ENCODE results near the gene CCDC85B.

Gene CCDC85B

DNA sequence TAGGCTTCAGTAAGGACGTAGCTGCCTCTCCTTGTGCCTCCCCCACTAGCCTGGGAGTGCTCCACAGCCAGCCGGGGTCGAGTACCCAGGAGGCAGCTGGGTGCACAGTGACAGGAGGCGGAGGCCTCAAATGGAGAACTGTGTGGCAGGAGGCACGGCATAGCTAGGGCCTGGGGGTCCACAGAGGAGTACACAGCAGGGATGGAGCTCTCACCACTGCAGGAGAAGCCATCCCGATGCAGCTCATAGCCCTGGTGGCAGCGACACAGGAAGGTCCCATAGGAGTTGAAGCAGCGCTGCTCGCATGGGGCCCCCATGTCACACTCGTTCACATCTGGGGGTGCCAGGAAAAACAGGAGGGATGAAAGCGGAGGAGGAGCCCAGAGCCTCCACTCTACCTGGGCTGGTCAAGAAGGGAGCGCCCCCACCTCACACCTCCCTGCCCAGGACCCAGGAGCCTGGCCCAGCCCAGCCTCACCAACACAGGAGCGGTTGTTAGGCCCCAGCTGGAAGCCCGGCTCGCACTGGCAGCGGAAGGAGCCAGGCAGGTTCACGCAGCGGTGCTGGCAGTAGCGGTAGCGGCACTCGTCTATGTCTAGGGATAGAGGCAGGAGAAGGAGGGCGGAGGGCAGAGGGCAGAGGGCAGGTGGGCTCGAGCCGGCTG is 20.7 kb upstream of the CCDC85B start:
- DNase-seq, result no peak

GRCh38 chr11:65870307-65870658 is 20.2 kb upstream of the CCDC85B start:
- no peak for DNase-seq

DNA sequence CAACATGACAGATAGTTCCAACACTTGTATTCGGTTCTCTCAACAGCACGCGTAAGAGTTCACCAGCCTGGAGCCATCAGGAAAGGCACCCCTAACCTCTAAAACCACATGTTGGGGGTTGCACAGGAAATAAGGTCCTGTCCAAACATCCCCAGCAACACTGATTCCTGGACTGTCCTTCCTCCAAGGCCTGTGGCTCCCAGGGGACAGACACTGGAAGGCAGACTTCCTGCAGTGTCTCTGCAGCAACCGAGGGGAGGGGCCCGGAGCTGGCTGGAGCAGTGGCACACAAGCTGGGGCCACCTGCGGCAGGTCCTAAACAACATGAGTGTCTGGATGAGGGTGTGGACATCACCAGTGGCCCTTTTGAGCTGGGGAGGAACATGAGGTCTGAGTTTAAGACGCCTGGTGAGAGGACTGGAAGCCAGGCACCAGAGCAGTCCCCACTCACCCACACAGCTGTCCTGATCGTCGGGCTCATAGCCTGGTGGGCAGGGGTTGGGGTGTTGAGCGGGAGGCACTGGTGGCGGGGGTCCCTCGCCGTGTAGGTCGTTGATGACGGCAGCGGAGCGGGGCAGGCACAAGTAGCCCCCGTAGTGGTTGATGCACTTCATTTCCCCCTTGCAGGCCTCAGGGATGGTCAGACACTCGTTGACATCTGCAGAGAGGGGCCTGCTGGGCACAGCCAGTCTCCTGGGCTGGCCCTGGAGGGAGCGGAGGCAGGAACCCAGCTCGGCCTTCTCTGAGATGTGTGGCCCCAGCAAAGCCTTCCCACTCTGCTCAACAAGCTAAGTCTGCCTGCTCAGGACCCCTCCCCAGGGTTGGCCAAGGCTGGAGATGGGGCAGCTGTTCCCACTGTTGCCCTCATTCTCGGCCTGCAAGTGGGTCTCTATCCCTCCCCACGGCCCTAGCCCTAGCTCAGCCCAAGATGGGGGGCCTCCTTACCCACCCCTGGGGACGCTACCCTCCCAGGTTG is 19.5 kb upstream of the CCDC85B start:
- no peak for DNase-seq

DNA sequence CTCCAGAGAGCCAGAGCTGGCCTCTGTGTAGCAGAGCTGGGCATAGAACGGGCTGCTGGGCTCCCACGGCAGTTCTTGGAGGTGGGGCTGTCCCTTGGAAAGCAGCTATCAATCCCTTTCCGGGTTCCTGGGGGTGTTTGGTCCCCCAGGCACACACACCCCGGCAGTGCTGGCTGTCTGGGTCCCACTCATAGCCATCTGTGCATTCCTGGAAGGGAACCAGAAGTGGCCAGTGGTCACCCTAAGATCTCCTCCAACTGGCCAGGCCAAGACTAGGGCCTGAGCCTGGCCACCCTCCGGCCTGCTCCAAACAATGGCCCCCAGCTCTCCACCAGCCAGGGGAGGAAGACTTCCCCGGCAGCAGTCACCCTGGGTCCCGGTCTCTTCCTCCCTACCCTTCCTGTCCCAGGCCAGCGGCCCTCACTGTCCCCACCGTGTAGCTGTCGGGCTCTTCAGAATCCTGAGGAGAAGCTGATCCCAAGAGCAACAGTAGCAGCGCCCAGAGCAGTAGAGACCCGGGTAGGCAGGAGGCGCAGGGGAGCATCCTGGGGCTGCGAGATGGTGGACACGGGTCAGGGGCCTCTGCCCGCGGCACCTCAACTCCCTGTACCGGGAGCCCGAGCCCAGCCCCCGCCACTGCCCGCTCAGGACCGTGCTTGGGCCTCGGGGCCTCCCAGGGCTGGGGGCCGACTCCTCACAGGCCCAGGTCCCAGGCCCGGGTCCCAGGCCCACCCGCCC is 18.5 kb upstream of the CCDC85B start:
- DNase-seq, result no peak

- DNase-seq, result no peak
Measured at GRCh38 chr11:65872586-65873317, 17.7 kb upstream of the CCDC85B start, which contains the start of gene EFEMP2. Gene EFEMP2 (minus strand): TSS chr11:65872800. CDS start chr11:65872354, 446 bp downstream.

GRCh38 chr11:65873318-65874156 is 16.9 kb upstream of the CCDC85B start:
- DNase-seq, result peak; percentile 92 to 95

- no peak for DNase-seq
Measured at GRCh38 chr11:65879617-65880016, 10.9 kb upstream of the CCDC85B start, which contains the start of gene CTSW. Gene CTSW (plus strand): TSS chr11:65879837. CDS start chr11:65879855, 18 bp downstream.

DNA sequence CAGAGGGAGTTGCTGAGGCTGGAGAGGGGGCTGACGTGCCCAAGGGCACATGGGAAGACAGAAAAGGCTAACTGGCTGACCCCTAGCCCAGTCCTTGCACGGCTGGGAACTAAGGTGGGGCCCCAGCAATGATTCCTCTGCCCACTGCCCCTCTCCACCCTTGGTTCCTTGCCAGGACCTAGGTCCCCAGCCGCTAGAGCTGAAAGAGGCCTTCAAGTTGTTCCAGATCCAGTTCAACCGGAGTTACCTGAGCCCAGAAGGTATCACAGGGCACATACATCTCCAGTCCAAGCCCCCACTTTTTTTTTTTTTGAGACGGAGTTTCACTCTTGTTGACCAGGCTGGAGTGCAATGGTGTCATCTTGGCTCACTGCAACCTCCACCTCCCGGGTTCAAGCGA is 10.4 kb upstream of the CCDC85B start:
- DNase-seq, result no peak

DNA sequence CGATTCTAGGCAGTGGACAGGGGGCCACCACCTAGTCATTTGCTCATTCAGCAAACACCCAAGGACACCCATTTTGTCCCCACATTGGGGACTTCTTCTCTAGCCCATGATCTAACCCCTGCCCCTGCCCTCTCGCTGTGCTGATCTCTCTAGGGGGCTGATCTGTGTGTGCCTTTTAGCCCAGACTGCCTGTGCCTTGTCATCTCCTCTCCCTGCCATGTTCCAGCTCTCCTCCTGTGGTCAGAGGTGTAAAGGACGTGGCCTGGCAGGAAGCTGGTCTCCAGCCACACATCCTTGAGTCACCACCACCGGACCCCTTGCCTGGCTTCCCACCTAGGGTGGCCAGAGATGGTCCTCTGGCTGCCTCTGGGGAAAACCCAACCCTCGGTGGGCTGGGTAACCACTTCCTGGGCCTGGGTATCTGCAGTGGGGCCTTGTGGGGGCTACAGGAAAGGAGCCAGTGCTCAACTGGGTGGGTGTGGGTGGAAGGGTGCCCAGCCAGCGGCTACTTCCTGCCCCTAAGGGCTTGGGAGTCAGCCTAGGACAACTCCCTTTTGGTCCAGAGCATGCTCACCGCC is 9.5 kb upstream of the CCDC85B start:
- DNase-seq, result no peak

GRCh38 chr11:65882120-65883057 is 8.1 kb upstream of the CCDC85B start:
- no peak for DNase-seq

DNA sequence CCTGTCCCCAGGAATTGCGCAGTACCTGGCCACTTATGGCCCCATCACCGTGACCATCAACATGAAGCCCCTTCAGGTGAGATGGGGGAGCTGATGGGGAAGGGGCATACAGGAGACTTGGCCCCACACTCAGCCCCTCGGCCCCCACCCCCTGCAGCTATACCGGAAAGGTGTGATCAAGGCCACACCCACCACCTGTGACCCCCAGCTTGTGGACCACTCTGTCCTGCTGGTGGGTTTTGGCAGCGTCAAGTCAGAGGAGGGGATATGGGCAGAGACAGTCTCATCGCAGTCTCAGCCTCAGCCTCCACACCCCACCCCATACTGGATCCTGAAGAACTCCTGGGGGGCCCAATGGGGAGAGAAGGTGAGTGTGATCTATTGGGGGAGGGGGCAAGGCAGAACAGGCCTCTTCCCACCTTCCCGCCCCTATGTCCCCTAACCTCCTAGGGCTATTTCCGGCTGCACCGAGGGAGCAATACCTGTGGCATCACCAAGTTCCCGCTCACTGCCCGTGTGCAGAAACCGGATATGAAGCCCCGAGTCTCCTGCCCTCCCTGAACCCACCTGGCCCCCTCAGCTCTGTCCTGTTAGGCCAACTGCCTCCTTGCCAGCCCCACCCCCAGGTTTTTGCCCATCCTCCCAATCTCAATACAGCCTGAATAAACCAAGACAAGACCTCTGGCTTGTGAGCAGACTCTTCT is 7.3 kb upstream of the CCDC85B start:
- DNase-seq, result no peak

GRCh38 chr11:65883786-65884715 is 6.4 kb upstream of the CCDC85B start:
- DNase-seq, result no peak

- peak; percentile 75 to 76 for DNase-seq
Measured at GRCh38 chr11:65884716-65885092, 5.8 kb upstream of the CCDC85B start.

DNA sequence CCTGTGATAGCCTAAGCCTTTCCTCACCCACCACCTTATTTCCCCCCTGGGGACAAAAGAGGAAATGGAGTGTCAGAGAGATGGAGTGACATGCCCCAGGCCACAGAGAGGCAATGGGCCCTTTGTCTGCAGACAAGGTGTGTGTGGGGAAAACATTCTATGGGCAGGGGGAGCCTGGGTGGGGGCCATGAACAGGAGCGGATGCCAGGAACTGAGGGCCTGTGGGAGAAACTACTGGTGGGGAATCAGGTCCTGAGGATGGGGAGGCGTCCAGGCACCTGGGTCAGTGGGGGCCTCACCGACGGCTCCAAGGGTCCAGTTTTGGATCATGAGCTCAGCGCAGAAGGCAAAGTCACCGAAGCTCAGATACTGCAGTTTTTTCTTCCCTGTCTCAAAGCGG is 5.2 kb upstream of the CCDC85B start:
- no peak for DNase-seq

DNA sequence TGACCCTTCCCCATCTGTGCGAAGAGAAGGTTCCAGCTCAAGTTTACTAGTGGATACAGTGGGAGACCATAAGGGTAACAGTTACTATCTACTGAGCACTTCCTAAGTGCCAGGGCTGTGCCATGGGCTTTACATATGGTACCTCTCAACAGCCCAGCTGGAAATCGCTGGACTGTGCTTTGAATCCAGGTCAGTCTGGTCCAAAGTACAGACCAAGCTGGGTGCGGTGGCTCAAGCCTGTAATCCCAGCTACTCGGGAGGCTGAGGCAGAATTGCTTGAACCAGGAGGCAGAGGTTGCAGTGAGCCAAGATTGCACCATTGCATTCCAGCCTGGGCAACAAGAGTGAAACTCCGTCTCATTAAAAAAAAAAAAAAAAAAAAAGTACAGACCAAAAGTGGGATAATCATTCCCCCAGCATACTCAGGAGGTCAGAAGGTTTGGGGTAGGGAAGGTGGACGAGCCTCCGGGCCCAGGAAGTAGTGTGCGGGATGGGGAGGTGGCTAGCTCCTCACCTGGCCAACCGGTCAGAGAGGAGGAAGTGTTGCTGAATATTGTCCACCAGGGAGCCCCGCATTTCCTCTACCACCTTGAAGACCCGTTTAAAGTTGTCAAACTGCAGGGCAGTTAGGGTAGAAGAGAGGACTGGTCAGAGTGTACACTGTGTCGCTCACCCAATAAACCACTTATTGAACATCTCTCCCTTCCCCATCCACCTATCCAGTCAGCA is 4.5 kb upstream of the CCDC85B start:
- no peak for DNase-seq

DNA sequence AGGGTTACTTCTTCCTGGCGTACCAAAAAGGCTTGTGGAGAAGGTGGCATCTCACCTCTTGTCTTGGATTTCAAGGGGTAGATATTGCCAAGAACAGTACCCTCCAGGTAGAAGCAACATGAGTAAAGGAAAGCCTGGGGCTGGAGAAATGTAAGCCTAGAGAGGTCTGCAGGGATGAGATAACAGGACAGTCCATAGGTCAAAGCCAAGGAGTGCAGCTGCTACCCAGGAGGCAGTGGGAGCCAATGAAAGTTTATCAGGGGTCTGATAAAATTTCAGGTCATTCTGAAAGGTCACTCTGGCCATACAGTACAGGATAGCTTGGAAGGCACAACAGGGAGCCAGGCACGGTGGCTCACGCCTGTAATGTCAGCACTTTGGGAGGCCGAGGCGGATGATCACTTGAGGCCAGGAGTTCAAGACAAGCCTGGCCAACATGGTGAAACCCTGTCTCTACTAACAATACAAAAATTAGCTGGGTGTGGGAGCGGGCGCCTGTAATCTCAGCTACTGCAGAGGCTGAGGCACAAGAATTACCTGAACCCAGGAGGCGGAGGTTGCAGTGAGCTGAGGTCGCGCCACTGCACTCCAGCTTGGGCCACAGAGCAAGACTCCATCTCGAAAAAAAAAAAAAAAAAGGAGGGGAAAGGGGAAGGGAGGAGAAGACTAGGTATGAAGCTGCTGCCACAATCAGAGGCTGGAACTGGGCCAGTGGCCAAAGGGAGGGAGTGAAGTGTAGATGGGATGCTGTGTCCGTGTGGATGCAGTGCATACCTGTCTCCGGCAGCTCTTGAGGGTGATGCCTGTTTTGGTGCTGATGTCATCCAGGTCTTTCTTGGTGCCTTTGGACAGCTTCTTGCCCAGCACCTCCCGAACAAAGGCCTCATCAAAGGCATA is 3.4 kb upstream of the CCDC85B start:
- DNase-seq, result no peak

Measured in activated CD4-positive, alpha-beta T cell treated with anti-CD3 and anti-CD28 coated beads, Interleukin-2, amount 50 U/mL, for 4 hours (primary cell).